DND-41 (cell line): Measurements from ENCODE around the gene PDCD6IP.

Source experiments
- CTCF ChIP-seq: IDR thresholded peaks from 2 replicates; pipeline ENCODE4 v1.5.1; 2012; ENCODE audit warnings: borderline replicate concordance, low read length, moderate library complexity, mild to moderate bottlenecking; ENCODE audit not compliant: poor library complexity, severe bottlenecking; ENCODE audit errors: extremely low read depth
- EZH2 ChIP-seq: IDR thresholded peaks from 3 replicates; pipeline ENCODE4 v1.6.1; 2012; ENCODE audit warnings: borderline replicate concordance, low read depth, mild to moderate bottlenecking, moderate library complexity, low read length, inconsistent platforms; ENCODE audit not compliant: severe bottlenecking

GRCh38 chr3:33840179-33840578, 41.7 kb downstream of the PDCD6IP start:
- TF ChIP-seq CTCF (no peak), EZH2 (no peak)
